Keratinocyte (primary cell): ENCODE measurements around the gene BAG3.

Experiments
- EZH2 ChIP-seq: IDR thresholded peaks from one replicate; pipeline ENCODE4 v1.6.1; 2012; ENCODE audit warnings: inconsistent platforms, mild to moderate bottlenecking, low read length, moderate library complexity
- TF ChIP-seq, protein P1 (sequence below), 3 experiments: IDR thresholded peaks in 1 of 3; conservative IDR thresholded peaks in 1 of 3; optimal IDR thresholded peaks in 1 of 3; 2 replicates in 2 of 3; 3 replicates in 1 of 3; pipeline versions ENCODE3 to v1.5.1; 2011; ENCODE audit warnings: low read length in 3 of 3, mild to moderate bottlenecking in 3 of 3, moderate library complexity in 2 of 3, control low read depth in 1 of 3, inconsistent platforms in 1 of 3; ENCODE audit not compliant: insufficient read depth in 2 of 3; ENCODE audit errors: extremely low read depth in 1 of 3

DNA sequence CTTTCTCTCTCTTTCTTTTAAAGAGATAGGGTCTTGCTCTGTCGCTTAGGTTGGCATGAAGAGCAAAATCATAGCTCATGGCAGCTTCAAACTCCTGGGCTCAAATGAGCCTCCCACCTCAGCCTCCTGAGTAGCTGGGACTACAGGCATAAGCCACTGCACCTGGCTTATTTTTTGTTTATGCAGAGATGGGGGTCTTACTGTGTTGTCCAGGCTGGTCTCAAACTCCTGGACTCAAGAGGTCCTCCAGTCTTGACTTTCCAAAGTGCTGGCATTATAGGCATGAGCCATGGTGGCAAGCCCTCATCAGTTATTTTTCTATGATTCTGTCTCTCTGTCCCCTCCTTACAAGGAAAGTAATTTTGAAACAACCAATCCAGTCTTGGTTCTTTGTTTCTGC, 1.1 kb upstream of the BAG3 start:
- TF ChIP-seq, protein P1, sequence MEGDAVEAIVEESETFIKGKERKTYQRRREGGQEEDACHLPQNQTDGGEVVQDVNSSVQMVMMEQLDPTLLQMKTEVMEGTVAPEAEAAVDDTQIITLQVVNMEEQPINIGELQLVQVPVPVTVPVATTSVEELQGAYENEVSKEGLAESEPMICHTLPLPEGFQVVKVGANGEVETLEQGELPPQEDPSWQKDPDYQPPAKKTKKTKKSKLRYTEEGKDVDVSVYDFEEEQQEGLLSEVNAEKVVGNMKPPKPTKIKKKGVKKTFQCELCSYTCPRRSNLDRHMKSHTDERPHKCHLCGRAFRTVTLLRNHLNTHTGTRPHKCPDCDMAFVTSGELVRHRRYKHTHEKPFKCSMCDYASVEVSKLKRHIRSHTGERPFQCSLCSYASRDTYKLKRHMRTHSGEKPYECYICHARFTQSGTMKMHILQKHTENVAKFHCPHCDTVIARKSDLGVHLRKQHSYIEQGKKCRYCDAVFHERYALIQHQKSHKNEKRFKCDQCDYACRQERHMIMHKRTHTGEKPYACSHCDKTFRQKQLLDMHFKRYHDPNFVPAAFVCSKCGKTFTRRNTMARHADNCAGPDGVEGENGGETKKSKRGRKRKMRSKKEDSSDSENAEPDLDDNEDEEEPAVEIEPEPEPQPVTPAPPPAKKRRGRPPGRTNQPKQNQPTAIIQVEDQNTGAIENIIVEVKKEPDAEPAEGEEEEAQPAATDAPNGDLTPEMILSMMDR (optimal IDR thresholded peaks at IDR 0.05 in 1 of 3, IDR thresholded peaks at IDR 0.05 in 1 of 3, conservative IDR thresholded peaks at IDR 0.05 in 1 of 3; ENCODE audit: extremely low read depth in 1 of 3, insufficient read depth in 2 of 3, low read length in 3 of 3): no peak
- TF ChIP-seq EZH2: no peak
